ENCODE results near the gene STK38L.

DNA sequence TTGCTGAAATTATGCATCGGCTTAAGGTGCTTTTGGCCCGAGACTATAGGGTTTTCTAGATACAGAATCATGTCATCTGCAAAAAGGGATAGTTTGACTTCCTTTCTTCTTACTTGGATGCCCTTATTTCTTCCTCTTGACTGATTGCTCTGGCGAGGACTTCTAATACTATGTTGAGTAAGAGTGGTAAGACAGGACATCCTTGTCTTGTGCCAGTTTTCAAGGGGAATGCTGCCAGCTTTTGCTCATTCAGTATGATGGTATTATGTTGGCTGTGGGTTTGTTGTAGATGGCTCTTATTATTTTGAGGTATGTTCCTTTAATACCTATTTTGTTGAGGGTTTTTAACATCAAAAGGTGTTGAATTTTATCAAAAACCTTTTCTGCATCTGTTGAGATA is 96.9 kb downstream of the STK38L start:
- TF ChIP-seq, protein P1, sequence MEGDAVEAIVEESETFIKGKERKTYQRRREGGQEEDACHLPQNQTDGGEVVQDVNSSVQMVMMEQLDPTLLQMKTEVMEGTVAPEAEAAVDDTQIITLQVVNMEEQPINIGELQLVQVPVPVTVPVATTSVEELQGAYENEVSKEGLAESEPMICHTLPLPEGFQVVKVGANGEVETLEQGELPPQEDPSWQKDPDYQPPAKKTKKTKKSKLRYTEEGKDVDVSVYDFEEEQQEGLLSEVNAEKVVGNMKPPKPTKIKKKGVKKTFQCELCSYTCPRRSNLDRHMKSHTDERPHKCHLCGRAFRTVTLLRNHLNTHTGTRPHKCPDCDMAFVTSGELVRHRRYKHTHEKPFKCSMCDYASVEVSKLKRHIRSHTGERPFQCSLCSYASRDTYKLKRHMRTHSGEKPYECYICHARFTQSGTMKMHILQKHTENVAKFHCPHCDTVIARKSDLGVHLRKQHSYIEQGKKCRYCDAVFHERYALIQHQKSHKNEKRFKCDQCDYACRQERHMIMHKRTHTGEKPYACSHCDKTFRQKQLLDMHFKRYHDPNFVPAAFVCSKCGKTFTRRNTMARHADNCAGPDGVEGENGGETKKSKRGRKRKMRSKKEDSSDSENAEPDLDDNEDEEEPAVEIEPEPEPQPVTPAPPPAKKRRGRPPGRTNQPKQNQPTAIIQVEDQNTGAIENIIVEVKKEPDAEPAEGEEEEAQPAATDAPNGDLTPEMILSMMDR (IDR thresholded peaks at IDR 0.05; ENCODE audit: control extremely low read depth in 1 of 3, insufficient read depth in 1 of 3, low read depth in 1 of 3, low read length in 3 of 3), result no peak
- TF ChIP-seq SP1 (IDR thresholded peaks at IDR 0.05; ENCODE audit: low read depth, low read length) (no peak), TCF12 (IDR thresholded peaks at IDR 0.05; ENCODE audit: low read depth, low read length) (no peak), EZH2 (IDR thresholded peaks at IDR 0.05; ENCODE audit: low read depth, low read length, severe bottlenecking) (no peak), HDAC6 (IDR thresholded peaks at IDR 0.05; ENCODE audit: low read depth, low read length) (no peak), KDM5A (IDR thresholded peaks at IDR 0.05; ENCODE audit: low read length) (no peak), KDM4A (IDR thresholded peaks at IDR 0.05; ENCODE audit: low read depth, low read length, severe bottlenecking) (no peak), SUZ12 (IDR thresholded peaks at IDR 0.05; ENCODE audit: low read length) (no peak), CEBPB (IDR thresholded peaks at IDR 0.05; ENCODE audit: low read depth, low read length) (no peak), RFX5 (IDR thresholded peaks at IDR 0.05; ENCODE audit: borderline replicate concordance, low read depth, low read length) (no peak)
- TF ChIP-seq, protein P2, sequence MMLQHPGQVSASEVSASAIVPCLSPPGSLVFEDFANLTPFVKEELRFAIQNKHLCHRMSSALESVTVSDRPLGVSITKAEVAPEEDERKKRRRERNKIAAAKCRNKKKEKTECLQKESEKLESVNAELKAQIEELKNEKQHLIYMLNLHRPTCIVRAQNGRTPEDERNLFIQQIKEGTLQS (IDR thresholded peaks at IDR 0.05; ENCODE audit: insufficient read depth, low read depth, low read length), result no peak

Measured in H1 (cell line).